GM12801 (cell line): ENCODE results near the gene C12orf42.

Source experiments
- TF ChIP-seq, protein P1 (sequence below): IDR thresholded peaks from one replicate; pipeline ENCODE4 v1.5.1; 2011; ENCODE audit warnings: control low read depth; ENCODE audit not compliant: insufficient read length; ENCODE audit errors: extremely low read depth

The C12orf42 gene

DNA sequence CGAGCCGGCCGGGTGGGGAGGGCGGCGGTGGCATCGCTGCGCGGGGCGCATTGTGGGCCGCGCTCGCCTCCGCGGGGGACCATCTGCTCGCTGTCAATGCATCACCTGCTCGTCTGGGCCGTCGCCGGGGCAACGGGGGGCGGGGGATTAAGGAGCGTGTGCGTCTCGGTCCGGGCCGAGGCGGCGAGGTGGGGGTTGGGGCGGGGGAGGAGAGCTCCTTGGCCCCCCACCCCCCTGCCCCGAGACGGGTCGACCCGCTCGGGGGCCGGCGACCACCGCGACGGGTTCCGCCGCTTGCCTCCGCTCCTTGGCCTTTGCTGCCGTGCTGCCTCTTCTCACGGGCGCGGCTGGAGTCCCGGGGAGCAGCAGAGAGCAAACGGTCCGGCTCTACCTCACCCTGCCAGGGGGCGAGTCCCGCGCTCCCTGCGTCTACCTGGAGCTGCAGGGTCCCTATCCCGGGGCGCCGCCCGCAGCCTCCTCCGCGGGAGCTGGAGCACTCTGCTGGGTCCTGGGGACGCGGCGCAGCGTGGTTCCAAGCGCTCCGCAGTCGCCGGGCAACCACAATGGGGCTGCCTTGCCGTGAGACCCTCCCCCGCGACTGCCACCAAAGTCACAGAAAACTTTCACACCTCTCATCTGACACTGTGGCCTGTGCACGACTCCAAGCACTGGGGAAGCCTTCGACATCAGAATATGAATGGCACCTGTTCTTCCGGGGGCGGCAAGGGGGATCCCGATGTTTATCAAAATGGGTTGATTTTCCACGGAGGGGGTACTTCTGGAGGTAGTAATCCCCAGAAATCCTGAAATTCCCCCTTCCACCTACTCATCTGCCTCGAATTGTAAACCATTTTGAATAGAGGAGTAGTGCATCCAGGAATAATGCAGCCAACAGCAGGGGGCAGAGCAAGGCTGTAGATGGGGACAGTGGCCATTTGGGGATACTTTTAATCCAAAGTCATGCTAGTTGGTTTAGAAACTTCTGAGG, at the start of gene C12orf42:
Gene C12orf42, minus strand, starts transcription at position 500 of the 988 bp plus-strand sequence. CDS start 17,542 bp downstream, outside the sequence.
- TF ChIP-seq, protein P1, sequence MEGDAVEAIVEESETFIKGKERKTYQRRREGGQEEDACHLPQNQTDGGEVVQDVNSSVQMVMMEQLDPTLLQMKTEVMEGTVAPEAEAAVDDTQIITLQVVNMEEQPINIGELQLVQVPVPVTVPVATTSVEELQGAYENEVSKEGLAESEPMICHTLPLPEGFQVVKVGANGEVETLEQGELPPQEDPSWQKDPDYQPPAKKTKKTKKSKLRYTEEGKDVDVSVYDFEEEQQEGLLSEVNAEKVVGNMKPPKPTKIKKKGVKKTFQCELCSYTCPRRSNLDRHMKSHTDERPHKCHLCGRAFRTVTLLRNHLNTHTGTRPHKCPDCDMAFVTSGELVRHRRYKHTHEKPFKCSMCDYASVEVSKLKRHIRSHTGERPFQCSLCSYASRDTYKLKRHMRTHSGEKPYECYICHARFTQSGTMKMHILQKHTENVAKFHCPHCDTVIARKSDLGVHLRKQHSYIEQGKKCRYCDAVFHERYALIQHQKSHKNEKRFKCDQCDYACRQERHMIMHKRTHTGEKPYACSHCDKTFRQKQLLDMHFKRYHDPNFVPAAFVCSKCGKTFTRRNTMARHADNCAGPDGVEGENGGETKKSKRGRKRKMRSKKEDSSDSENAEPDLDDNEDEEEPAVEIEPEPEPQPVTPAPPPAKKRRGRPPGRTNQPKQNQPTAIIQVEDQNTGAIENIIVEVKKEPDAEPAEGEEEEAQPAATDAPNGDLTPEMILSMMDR: no peak

DNA sequence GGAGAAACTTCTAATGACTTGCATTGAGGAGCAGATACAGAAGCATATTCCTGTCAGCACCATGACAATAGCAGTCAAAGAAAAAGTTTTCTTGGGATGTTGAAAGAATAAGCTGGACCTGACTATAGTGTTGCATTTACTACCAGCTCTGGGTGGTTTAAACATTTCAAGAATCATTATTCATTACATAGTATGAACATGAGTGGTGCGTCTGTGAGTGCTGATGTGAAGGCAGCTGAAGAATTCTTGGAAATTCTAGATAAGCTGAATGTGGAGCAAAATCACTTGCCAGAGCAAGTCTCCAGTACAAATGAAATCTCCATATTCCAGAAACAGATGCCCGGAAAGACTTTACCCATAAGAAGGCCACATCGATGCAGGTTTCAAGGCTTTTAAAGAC, 46.3 kb upstream of the C12orf42 start:
- TF ChIP-seq, protein P1: no peak

DNA sequence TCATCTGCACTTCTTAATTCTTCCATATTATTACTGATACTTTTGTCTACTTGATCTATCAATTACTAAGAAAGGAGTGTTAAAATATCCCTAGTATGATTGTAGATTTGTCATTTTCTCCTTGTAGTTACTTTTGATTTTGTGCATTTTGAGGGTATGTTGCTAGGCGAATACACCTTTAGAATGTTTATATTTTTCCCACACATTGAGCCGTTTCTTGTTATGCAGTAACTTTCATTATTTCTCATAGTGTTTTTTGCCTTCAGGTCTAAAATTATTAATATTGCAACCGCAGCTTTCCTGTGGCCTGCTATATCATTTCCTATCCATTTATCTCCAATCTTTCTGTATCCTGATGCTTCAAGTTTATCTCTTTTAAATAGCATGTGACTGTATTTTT, 44.6 kb upstream of the C12orf42 start:
- TF ChIP-seq, protein P1: no peak

DNA sequence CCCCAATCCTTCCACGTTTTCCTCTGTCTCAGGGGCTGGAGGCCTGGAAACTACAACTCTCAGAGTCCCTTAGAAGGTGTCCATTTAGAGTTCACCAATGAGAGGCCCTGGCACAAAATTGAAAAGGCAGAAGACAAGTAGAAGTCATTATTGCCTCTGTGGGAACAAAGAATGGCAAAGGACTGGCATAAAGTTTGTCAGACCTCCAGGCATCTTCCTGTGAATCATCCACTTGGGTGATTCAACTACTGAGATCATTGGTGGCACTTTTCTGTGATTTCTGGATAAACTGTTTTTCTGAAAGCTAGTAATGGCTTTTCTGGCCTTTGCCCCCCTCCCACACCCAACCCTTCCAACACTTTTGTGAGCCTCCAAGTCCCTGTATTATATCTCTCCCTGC, 42.6 kb upstream of the C12orf42 start:
- TF ChIP-seq, protein P1: no peak

DNA sequence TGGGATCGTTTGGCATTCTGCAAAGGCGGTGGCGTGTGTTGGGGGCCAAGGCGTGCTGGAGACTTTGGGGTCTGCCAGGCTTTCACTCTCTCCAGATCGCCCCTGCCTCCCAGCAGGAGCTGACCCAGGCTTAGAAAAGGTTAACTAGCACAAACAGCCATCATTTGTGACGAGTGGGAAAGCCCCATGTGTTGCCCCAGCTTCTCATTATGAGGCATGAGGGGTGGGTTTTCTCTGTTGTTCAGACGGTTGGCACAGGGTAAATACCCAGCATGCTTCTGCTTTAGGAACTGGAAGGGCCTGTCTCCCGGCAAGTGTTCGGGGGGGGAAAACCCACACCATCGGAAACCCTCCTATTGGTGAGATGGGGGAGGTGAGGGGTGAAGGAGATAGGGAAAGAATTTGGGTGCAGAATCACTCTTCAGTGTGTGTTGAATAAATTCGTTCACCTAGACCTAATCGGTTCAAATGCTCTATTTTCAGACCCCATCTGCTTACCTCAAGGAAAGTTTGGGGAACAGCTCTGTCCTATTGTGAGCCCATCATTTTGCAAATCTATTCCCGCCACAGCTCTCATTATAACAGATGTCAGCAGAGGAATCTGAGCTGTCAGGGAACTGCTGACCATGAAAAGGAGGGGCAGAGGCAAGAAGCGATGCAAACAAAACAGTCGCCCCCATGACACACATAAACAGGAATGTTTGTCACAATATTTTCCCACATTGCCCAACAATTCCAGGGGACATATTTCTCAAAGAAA, 34.7 kb upstream of the C12orf42 start:
- TF ChIP-seq, protein P1: no peak

DNA sequence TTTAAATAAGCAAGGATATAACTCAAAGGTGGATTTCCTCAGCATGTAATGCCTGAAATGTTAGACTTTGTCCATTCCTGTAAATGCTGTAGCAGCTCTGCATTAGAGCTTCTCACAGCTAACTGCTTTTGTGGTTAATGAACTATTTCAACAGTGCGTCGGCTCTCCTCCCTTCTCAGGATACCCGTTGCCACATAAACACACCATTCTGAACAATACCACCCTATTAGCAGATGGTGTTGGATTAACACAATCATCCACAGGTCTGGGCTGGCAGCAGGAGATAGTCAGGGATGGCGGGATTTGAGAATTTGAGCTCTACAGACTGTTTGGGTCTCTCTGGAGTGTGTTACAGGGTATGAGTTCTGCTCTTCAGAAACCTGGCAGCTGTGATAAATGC, 33.5 kb upstream of the C12orf42 start:
- TF ChIP-seq, protein P1: no peak

DNA sequence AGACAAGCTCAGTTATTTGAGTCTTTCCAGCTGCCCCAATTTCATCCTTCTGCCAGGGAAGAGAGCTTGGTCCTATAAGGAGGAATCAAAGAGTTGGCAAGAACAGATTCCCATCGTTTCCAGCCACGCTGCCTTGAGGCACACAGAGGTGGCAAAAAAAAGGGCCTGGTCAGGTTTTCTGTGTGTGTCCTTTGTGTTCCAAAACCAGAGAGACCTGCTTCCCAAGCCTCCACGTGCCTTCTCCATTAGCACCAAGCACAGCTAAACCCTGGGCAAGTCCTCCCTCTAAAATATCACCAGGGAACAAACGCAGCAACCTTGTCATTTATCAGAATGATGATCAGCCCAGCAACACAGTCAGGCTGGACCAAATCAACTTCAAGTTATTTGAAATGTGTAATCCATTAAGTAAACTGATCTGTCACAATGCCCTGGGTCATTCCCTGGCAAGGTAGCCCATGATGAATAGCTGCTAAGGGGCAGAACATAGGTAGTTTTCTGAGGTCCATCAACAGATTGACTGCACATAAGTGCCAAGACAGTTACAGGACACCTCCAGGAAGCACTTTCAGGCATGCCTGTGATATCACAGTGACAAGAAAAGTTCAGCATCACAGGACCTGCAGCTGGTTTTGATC, 28.6 kb upstream of the C12orf42 start:
- TF ChIP-seq, protein P1: no peak
